Measurements from ENCODE around the gene CLASP1. TPM values are rescaled to one million over a fixed set of nuclear protein-coding genes. Genes with fewer than 3 reads are reported as not detected.
"Not testable (repeated sequence)": the region's sequence is repeated elsewhere in the genome, so short reads cannot be mapped to it uniquely, and the experiment has no call there.

CLASP1 gene
- total RNA-seq, 1 experiment from 2014 or later: 81.9 TPM

DNA sequence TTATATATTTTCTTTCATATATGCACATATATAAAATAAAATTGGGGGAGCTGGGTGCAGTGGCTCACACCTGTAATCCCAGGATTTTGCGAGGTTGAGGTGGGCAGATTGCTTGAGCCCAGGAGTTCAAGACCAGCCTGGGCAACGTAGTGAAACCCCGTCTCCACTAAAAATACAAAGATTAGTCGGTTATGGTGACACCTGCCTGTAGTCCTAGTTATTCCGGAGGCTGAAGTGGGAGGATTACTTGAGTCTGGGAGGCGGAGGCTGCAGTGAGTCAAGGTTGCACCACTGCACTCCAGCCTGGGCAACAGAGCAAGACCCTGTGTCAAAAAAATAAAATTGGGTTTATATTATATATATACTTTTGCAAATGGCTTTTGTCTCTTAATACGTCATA is 324.7 kb downstream of the CLASP1 start:
- peaks cover 6% of the 10 kb centered on the region for H3K36me3 Mint-ChIP-seq (ENCODE audit: insufficient read depth, unreplicated experiment)
- TF ChIP-seq, protein P1, sequence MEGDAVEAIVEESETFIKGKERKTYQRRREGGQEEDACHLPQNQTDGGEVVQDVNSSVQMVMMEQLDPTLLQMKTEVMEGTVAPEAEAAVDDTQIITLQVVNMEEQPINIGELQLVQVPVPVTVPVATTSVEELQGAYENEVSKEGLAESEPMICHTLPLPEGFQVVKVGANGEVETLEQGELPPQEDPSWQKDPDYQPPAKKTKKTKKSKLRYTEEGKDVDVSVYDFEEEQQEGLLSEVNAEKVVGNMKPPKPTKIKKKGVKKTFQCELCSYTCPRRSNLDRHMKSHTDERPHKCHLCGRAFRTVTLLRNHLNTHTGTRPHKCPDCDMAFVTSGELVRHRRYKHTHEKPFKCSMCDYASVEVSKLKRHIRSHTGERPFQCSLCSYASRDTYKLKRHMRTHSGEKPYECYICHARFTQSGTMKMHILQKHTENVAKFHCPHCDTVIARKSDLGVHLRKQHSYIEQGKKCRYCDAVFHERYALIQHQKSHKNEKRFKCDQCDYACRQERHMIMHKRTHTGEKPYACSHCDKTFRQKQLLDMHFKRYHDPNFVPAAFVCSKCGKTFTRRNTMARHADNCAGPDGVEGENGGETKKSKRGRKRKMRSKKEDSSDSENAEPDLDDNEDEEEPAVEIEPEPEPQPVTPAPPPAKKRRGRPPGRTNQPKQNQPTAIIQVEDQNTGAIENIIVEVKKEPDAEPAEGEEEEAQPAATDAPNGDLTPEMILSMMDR (IDR thresholded peaks at IDR 0.05; ENCODE audit: unreplicated experiment): no peak
- H3K4me3 Mint-ChIP-seq (ENCODE audit: unreplicated experiment): no peak overlapping the region
- no TSS peak for BruUV-seq (replicated peaks)
- no peaks in the 10 kb centered on the region for H3K27me3 Mint-ChIP-seq (ENCODE audit: insufficient read depth, unreplicated experiment)
- H3K4me1 Mint-ChIP-seq (ENCODE audit: insufficient read depth, unreplicated experiment): no peaks in the 10 kb centered on the region
- ChIA-PET CTCF (interaction anchor here (0.5 to 2.8 kb wide), 3 partner anchors 225 to 254 kb away, joined by 3 to 18 read pairs (median 6); no protein-coding TSS in a partner anchor), POLR2A (no interaction called here)
- no peaks in the 10 kb centered on the region for H3K9me3 Mint-ChIP-seq (ENCODE audit: unreplicated experiment)
- no peak overlapping the region for H3K27ac Mint-ChIP-seq (ENCODE audit: low read depth, unreplicated experiment)
- DNase-seq (ENCODE audit: unreplicated experiment): no peak
- intact Hi-C loops (cut with micrococcal nuclease): no loop called here

DNA sequence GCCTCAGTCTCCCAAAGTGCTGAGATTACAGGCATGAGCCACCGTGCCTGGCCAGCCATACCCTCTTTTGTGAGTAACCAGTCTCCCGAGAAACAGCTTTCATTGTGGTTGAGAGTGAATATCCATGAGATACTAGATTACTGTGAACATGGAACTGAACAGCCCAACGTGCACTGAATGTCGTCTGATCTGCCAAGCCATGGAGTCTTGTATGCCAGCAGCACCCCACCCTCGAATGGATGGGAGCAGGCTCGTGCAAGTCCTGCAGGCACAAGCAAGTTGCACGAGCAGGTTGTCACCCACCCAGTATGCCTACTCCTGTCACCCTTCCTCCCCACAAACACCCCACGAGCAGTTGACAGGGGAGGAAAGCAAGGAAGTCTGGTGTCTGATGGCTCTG is 327.8 kb downstream of the CLASP1 start:
- Mint-ChIP-seq H3K4me1 (ENCODE audit: insufficient read depth, unreplicated experiment) (no peaks in the 10 kb centered on the region), H3K9me3 (ENCODE audit: unreplicated experiment) (no peaks in the 10 kb centered on the region), H3K4me3 (ENCODE audit: unreplicated experiment) (no peak overlapping the region), H3K36me3 (ENCODE audit: insufficient read depth, unreplicated experiment) (peaks cover 6% of the 10 kb centered on the region), H3K27ac (ENCODE audit: low read depth, unreplicated experiment) (no peak overlapping the region), H3K27me3 (ENCODE audit: insufficient read depth, unreplicated experiment) (no peaks in the 10 kb centered on the region)
- no peak for DNase-seq (ENCODE audit: unreplicated experiment)
- TF ChIP-seq, protein P1 (IDR thresholded peaks at IDR 0.05; ENCODE audit: unreplicated experiment): no peak
- intact Hi-C loops (cut with micrococcal nuclease): no loop called here
- ChIA-PET POLR2A (no interaction called here), CTCF (interaction anchor here (0.6 to 1.9 kb wide), 6 partner anchors 27 to 639 kb away, joined by 3 to 5 read pairs (median 4); no protein-coding TSS in a partner anchor)
- BruUV-seq (replicated peaks): no TSS peak

DNA sequence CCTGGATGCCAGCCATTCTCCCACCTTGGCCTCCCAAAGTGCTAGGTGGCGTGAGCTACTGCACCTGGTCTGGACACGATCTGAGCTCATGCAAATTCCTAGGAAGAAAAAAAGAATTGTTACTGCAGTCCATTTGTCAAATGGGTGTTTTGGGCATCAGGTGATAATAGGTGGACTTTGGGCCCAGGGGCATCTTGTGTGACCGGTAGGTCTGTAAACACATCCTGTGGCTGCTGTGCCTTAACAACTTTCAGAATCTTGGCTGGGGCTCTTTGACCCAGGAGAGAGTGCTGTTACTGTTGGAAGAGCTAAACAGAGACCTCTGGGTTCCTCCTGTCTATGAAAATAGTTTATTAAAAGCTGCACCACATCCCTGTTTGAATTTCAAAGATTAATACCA is 329.3 kb downstream of the CLASP1 start:
- no peak overlapping the region for H3K27ac Mint-ChIP-seq (ENCODE audit: low read depth, unreplicated experiment)
- DNase-seq (ENCODE audit: unreplicated experiment): no peak
- ChIA-PET POLR2A (no interaction called here), CTCF (interaction anchor here (0.9 to 1.1 kb wide), 4 partner anchors 15 to 248 kb away, joined by 3 to 5 read pairs (median 4); no protein-coding TSS in a partner anchor)
- intact Hi-C loops (cut with micrococcal nuclease): no loop called here
- H3K4me3 Mint-ChIP-seq (ENCODE audit: unreplicated experiment): no peak overlapping the region
- no peaks in the 10 kb centered on the region for H3K36me3 Mint-ChIP-seq (ENCODE audit: insufficient read depth, unreplicated experiment)
- no TSS peak for BruUV-seq (replicated peaks)
- no peaks in the 10 kb centered on the region for H3K9me3 Mint-ChIP-seq (ENCODE audit: unreplicated experiment)
- no peaks in the 10 kb centered on the region for H3K4me1 Mint-ChIP-seq (ENCODE audit: insufficient read depth, unreplicated experiment)
- TF ChIP-seq, protein P1 (IDR thresholded peaks at IDR 0.05; ENCODE audit: unreplicated experiment): no peak
- H3K27me3 Mint-ChIP-seq (ENCODE audit: insufficient read depth, unreplicated experiment): no peaks in the 10 kb centered on the region

DNA sequence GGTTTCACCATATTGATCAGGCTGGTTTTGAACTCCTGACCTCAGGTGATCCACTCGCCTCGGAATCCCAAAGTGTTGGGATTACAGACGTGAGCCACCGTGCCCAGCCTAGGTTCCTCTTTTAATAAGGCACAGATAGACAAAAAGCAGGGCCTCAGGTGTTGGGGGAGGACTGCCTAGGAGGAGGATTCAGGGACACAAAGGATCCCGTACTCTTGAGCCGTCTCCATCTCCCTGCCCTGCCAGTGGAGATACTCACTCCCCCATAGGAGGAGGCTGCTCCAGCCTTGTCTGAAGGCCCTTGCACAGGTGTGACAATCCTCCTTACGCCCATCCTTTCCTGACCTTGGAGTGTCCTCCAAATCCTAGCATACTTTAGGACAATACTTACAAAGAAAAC is 332.3 kb downstream of the CLASP1 start:
- no peak for DNase-seq (ENCODE audit: unreplicated experiment)
- CTCF ChIA-PET: interaction anchor here (1.8 kb wide), 1 partner anchor 39 kb away, joined by 4 read pairs; no protein-coding TSS in a partner anchor
- POLR2A ChIA-PET: no interaction called here
- no peaks in the 10 kb centered on the region for H3K36me3 Mint-ChIP-seq (ENCODE audit: insufficient read depth, unreplicated experiment)
- no peak overlapping the region for H3K27ac Mint-ChIP-seq (ENCODE audit: low read depth, unreplicated experiment)
- no TSS peak for BruUV-seq (replicated peaks)
- peaks cover 18% of the 10 kb centered on the region for H3K27me3 Mint-ChIP-seq (ENCODE audit: insufficient read depth, unreplicated experiment)
- intact Hi-C loops (cut with micrococcal nuclease): no loop called here
- TF ChIP-seq, protein P1 (IDR thresholded peaks at IDR 0.05; ENCODE audit: unreplicated experiment): no peak
- no peaks in the 10 kb centered on the region for H3K9me3 Mint-ChIP-seq (ENCODE audit: unreplicated experiment)
- H3K4me1 Mint-ChIP-seq (ENCODE audit: insufficient read depth, unreplicated experiment): no peaks in the 10 kb centered on the region
- no peak overlapping the region for H3K4me3 Mint-ChIP-seq (ENCODE audit: unreplicated experiment)

DNA sequence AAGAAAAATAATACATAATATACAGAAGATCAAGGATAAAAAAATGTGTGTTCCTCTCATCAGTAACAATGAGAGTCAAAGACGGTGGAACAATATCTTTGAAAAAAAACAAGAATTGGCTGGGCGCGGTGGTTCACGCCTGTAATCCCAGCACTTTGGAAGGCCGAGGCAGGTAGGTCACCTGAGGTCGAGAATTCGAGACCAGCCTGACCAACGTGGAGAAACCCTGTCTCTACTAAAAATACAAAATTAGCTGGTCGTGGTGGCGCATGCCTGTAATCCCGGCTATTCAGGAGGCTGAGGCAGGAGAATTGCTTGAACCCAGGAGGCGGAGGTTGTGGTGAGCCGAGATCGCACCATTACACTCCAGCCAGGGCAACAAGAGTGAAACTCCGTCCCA is 335.6 kb downstream of the CLASP1 start:
- DNase-seq (ENCODE audit: unreplicated experiment); H3K4me3 Mint-ChIP-seq (ENCODE audit: unreplicated experiment); H3K4me1 Mint-ChIP-seq (ENCODE audit: insufficient read depth, unreplicated experiment); H3K27ac Mint-ChIP-seq (ENCODE audit: low read depth, unreplicated experiment); intact Hi-C loops (cut with micrococcal nuclease); H3K36me3 Mint-ChIP-seq (ENCODE audit: insufficient read depth, unreplicated experiment); BruUV-seq (replicated peaks); H3K9me3 Mint-ChIP-seq (ENCODE audit: unreplicated experiment): not testable (repeated sequence)
- H3K27me3 Mint-ChIP-seq (ENCODE audit: insufficient read depth, unreplicated experiment): peaks cover 43% of the 10 kb centered on the region
- POLR2A ChIA-PET: interaction anchor here (0.6 kb wide), 1 partner anchor 477 kb away, joined by 3 read pairs; no protein-coding TSS in a partner anchor
- CTCF ChIA-PET: interaction anchor here (0.5 to 2.5 kb wide), 2 partner anchors 16 to 20 kb away, joined by 3 to 7 read pairs; no protein-coding TSS in a partner anchor

Data from MCF 10A (cell line).